PC-3 (cell line): ENCODE results near the gene COMT.

Experiments used
- CTCF ChIP-seq: fragments of 300-600 bp; sonication (generic); conservative IDR thresholded peaks from 2 replicates; pipeline ENCODE4 v1.5.1; 2017; ENCODE audit warnings: antibody characterized with exemption, low read depth, mild to moderate bottlenecking, low read length
- EZH2phosphoT487 ChIP-seq: fragments of 300-600 bp; sonication (generic); IDR thresholded peaks from 2 replicates; pipeline ENCODE4 v1.6.1; 2018; ENCODE audit warnings: mild to moderate bottlenecking, antibody characterized with exemption, low read length, borderline replicate concordance

- no peak for TF ChIP-seq CTCF
- no peak for TF ChIP-seq EZH2phosphoT487
Observed at GRCh38 chr22:19975707-19976035, 34.1 kb downstream of the COMT start.
